H1 (cell line): ENCODE results near the gene NUP210L. TPM values are rescaled to one million over a fixed set of nuclear protein-coding genes. Genes with fewer than 3 reads are reported as not detected.

Experiments used
- BRCA1 ChIP-seq: IDR thresholded peaks from 2 replicates; pipeline ENCODE4 v1.6.1; 2012; ENCODE audit warnings: low read depth, low read length, improper control_type of control experiment
- POLR2AphosphoS5 ChIP-seq: IDR thresholded peaks from 2 replicates; pipeline ENCODE4 v1.6.1; 2011; ENCODE audit warnings: low read depth, low read length
- SIN3A ChIP-seq, 2 experiments: IDR thresholded peaks in 1 of 2; conservative IDR thresholded peaks in 1 of 2; 2 replicates each; pipeline ENCODE4 v1.6.1; 2011 to 2012; ENCODE audit warnings: low read length in 2 of 2, improper control_type of control experiment in 1 of 2, low read depth in 1 of 2, mild to moderate bottlenecking in 1 of 2
- polyA plus RNA-seq, 7 experiments: library from polyadenylated mRNA; depleted of rRNA in 3 of 7; stranded (reverse) in 5 of 7; unstranded in 2 of 7; fragments of >200 nt in 5 of 7; fragments of 200-250 nt in 2 of 7; gene quantifications; 1 replicate in 5 of 7; 2 replicates in 1 of 7; 4 replicates in 1 of 7; pipeline versions ENCODE4 v1.2.1 to v1.2.3, GENCODE V29; 2011 to 2013; ENCODE audit warnings: missing spikeins in 2 of 7, mixed read lengths in 2 of 7
- total RNA-seq: library from RNA; stranded (reverse); fragmentation: NEBNext Ultra II Directional; extraction: Animal tissue kit (Norgen Biotek cat#: 25700); gene quantifications from 2 replicates; pipeline ENCODE4 v1.2.1, GENCODE V29; 2021
- TF ChIP-seq, protein P1 (sequence below): IDR thresholded peaks from 2 replicates; pipeline ENCODE4 v1.6.1; 2012; ENCODE audit warnings: low read length, inconsistent platforms

The NUP210L gene
- total and polyA plus RNA-seq, 2 of the 8 experiments (the other 6 are each of a cell fraction or from before 2014, with no cell fraction given), result not detected

DNA sequence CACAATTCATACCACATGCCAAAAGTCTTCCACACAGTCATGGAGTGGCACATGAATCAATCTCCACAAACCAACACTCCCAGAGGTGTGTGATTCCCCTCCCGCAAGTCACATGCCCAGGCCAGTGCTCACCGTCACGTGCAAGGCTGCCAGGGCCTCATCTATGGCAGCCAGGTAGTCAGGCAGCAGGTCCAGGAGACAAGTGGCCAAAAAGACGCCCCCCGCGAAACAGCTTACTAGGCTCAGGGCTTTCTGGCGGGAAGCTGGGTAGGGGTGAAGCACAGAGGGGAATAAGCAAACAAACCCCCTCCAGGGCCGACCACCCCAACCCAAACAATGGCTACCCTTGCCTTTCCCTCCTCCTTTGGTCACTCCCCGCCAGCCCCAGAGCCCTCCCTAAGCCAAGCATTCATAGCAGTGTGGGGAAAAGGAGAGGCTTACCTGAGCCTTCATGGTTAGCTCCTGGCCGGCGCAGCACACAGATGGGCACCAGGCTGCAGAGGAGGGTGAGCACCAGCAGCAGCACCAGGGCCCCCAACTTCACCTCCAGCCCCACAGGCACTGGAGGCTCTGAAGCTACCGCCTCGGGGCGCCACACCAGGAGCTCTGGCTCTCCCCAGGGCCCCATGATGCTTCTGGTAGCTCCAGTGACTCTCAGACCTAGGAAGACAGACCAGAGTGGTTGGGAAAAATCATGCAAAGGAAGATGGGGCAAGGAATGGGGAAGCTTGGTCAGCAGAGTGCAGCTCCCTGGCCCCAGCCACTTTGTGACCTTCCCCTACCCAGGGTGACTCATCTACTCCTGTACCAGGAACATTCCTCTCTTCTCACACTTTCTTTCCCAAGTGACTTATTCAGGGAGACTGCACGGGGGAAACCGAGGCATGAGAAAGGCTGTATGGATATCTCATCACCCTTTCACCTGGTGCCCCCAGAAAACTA, 192.5 kb downstream of the NUP210L start (continued):
- TF ChIP-seq, protein P1, sequence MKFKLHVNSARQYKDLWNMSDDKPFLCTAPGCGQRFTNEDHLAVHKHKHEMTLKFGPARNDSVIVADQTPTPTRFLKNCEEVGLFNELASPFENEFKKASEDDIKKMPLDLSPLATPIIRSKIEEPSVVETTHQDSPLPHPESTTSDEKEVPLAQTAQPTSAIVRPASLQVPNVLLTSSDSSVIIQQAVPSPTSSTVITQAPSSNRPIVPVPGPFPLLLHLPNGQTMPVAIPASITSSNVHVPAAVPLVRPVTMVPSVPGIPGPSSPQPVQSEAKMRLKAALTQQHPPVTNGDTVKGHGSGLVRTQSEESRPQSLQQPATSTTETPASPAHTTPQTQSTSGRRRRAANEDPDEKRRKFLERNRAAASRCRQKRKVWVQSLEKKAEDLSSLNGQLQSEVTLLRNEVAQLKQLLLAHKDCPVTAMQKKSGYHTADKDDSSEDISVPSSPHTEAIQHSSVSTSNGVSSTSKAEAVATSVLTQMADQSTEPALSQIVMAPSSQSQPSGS, result no peak
- TF ChIP-seq BRCA1, result no peak
- no peak; the same call in 1 of the 2 replicates for TF ChIP-seq POLR2AphosphoS5
- TF ChIP-seq SIN3A (conservative IDR thresholded peaks at IDR 0.05 in 1 of 2, IDR thresholded peaks at IDR 0.05 in 1 of 2; ENCODE audit: low read depth in 1 of 2, low read length in 2 of 2), result peak in 1 of 2 experiments; percentile 48; a peak in 2 of 4 replicates
